ENCODE results near the gene IFRD2.

IFRD2 gene

DNA sequence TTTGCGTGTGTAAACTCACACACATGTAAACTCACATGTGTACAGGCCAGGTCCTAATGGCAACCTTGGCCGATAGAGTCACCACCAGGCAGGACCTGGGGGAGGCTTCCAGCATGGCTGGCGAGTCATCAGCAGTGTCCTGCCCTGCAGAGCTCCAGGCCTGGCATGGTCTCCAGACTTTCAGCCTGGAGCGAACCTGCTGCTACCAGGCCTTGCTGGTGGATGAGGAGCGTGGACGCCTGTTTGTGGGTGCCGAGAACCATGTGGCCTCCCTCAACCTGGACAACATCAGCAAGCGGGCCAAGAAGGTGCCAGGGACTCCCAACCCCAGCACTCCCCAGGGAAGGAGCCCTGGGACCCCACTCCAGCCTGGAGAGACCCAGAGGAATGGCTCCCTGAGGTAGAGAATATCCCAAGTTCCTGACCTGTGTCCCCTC is 22.2 kb downstream of the IFRD2 start:
- no peak overlapping the region for H3K27ac ChIP-seq
- TF ChIP-seq, protein P1, sequence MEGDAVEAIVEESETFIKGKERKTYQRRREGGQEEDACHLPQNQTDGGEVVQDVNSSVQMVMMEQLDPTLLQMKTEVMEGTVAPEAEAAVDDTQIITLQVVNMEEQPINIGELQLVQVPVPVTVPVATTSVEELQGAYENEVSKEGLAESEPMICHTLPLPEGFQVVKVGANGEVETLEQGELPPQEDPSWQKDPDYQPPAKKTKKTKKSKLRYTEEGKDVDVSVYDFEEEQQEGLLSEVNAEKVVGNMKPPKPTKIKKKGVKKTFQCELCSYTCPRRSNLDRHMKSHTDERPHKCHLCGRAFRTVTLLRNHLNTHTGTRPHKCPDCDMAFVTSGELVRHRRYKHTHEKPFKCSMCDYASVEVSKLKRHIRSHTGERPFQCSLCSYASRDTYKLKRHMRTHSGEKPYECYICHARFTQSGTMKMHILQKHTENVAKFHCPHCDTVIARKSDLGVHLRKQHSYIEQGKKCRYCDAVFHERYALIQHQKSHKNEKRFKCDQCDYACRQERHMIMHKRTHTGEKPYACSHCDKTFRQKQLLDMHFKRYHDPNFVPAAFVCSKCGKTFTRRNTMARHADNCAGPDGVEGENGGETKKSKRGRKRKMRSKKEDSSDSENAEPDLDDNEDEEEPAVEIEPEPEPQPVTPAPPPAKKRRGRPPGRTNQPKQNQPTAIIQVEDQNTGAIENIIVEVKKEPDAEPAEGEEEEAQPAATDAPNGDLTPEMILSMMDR (conservative IDR thresholded peaks at IDR 0.05) = no peak

DNA sequence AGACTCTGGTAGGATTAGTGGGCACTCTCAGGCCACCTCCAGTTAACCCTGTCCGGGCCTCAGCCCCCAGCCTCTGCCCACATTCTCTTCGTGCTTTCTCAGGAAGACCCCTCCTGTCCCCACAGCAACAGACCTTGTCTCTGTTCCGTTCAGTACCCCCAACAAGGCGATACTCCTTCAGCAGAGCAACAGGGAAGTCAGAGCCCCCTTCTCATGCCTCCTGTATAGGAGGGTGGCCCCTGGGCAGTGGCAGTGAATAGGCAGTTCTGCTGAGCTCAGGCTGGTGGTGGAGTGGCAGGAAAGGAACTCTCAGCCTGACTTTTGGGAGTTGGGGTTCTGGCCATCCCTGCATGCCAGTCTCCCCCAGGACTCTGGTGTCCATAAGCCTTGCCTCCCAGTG is 22.8 kb downstream of the IFRD2 start:
- TF ChIP-seq, protein P1 (conservative IDR thresholded peaks at IDR 0.05) = no peak

DNA sequence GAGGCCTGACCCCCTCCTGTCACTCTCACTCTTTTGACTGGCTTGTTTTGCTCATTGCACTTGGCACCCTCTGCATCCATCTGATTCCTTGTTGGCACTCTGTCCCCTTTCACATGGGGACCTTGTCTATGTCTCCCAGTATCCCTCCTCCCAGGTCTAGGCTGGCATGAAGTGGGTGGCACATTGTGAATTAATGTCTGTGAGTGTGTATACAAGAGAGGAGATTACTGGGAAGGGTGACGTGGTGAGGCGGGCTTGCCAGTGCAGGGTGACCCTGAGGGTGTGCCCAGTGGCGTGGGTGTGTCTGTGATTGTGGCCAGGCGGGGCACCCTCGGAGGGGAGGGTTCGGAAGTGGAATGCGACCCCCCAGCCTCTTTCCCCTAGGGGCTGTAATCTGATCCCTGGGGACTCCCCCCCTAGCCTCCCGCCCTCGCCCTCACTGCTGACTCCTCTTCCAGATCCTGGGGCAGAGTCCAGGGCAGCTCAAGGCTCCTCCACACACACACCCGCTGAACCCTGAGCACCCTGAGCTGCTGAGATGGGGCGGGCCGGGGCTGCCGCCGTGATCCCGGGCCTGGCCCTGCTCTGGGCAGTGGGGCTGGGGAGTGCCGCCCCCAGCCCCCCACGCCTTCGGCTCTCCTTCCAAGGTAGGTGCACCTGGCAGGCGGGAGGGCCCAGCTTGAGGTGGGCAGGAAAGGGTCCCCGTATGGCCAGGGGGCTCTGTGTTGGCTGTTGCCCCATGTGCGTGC is 23.4 kb downstream of the IFRD2 start, which contains the start of gene SEMA3B:
Gene SEMA3B, plus strand, starts transcription at position 445 of the 749 bp plus-strand sequence. Its CDS starts 94 bp downstream, at position 539.
- TF ChIP-seq, protein P1 (conservative IDR thresholded peaks at IDR 0.05) = no peak
- H3K27ac ChIP-seq = no peak within 1 kb of the TSS

More for the DNA sequence above, 22.8 kb downstream of the IFRD2 start:
- H3K27ac ChIP-seq = no peak overlapping the region

DNA sequence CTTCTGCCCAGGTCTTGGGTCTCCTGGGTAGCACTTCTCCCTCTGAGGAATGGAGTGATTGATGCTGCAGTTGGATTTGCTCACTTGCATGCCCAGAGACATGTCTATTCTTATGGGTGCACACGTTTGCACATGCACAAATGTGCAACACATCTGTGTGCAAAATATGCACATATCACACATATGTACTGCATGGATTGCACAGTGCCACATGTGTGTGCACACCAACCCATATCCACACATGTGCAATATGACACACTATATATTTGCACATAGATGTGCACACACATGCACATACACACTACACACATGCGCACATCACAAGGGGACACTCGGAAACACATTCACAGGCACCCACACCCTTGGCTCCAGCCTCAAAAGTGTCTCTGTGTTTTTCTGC is 24.0 kb downstream of the IFRD2 start:
- no peak overlapping the region for H3K27ac ChIP-seq
- TF ChIP-seq, protein P1 (conservative IDR thresholded peaks at IDR 0.05) = no peak

DNA sequence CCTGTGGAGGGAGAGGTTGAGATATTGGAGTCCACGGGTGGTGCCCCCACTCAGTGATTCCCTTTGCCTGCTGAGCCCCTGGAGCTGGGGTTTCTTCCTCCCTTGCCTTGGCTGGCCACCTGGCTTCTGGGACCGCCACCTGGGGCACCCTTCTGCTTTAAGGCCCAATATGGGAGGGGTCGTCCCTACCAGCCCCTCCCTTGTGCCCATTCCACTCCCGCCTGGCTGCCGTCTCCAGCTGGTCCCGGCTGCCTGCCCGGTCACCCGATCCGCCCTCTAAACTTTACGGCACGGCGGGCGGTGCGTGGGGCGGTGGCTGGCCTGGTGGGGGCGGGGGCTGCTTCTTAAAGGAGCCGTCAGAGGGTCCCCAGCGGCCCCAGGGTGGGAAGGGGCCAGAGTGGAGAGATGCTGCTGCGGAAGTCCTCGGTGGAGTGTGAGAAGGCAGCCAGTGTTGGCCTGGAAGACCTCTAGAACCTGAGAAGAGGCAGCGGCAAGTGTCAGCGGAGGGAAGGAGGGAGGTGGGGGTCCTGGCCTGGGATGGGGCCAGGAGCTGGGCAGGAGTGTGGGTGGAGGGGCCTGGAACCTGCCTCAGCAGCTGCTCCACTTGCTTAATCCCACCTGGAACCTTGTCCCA is 24.8 kb downstream of the IFRD2 start:
- TF ChIP-seq, protein P1 (conservative IDR thresholded peaks at IDR 0.05) = no peak
- H3K27ac ChIP-seq = 0 out of 2 replicates have a peak overlapping the region, but pooled peaks have one; percentile 7

DNA sequence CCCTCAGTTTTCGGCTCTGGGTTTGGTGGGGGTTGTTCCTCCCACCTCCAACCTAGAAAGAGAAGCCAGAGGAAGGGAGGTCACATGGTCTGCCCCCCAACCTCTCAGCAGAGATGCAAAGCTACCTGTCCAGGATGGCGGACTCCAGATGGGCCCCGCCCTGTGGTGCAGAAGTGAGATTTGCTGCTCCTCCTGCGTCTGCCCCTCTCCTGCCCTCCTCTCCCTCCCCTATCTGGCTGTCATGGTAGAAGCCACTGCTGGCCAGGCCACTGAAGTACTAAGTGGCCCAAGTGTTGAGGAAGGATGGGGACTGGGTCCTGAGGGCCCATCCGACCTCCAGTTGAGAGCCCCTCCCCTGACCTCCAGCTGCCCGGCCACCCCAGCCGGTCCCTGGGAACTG is 25.4 kb downstream of the IFRD2 start:
- TF ChIP-seq, protein P1 (conservative IDR thresholded peaks at IDR 0.05) = no peak
- H3K27ac ChIP-seq = no peak overlapping the region

DNA sequence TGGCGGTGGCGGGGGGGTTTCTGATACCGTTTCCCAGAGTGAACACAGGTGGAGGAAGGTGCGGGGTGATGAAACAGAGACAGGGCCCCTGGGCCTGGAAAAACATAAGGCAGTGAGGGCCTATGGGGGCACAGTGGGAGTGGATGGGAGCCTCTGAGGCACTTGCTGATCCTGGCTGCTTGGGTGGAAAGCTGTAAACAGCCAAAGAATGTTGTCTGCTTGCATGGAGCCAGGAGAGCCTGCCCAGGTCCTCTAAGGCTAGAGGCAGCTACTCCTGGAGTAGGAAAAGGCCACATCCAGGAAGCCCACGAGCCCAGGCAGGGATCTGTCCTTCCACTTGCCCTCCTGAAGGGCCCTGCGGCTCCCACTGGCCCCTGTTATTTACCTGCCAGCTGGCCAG is 26.2 kb downstream of the IFRD2 start:
- TF ChIP-seq, protein P1 (conservative IDR thresholded peaks at IDR 0.05) = no peak
- no peak overlapping the region for H3K27ac ChIP-seq
